Measurements from ENCODE around the gene SERPIND1. TPM values are rescaled to one million over a fixed set of nuclear protein-coding genes. Genes with fewer than 3 reads are reported as not detected.
"Not testable (repeated sequence)": the region's sequence is repeated elsewhere in the genome, so short reads cannot be mapped to it uniquely, and the experiment has no call there.

SERPIND1 gene
- total RNA-seq, 1 donor from 2014 or later: not detected

- Mint-ChIP-seq H3K27me3 (ENCODE audit: low read depth) (no peaks in the 10 kb centered on the region), H3K4me3 (no peak overlapping the region), H3K27ac (no peak overlapping the region), H3K36me3 (peaks cover 34% of the 10 kb centered on the region), H3K9me3 (no peaks in the 10 kb centered on the region), H3K4me1 (no peaks in the 10 kb centered on the region)
- no peak for DNase-seq (ENCODE audit: low spot score in 2 of 2, unreplicated experiment in 2 of 2)
- TF ChIP-seq CTCF (IDR thresholded peaks at IDR 0.05; ENCODE audit: unreplicated experiment): no peak
These were observed 42.6 kb downstream of the SERPIND1 start for GRCh38 chr22:20816559-20816958.

- Mint-ChIP-seq H3K36me3 (peaks cover 25% of the 10 kb centered on the region), H3K4me3 (no peak overlapping the region), H3K4me1 (no peaks in the 10 kb centered on the region), H3K9me3 (no peaks in the 10 kb centered on the region), H3K27ac (no peak overlapping the region), H3K27me3 (ENCODE audit: low read depth) (no peaks in the 10 kb centered on the region)
- TF ChIP-seq CTCF (IDR thresholded peaks at IDR 0.05; ENCODE audit: unreplicated experiment): no peak
- DNase-seq (ENCODE audit: low spot score in 2 of 2, unreplicated experiment in 2 of 2): no peak
These were observed 44.6 kb downstream of the SERPIND1 start for GRCh38 chr22:20818471-20818870.

GRCh38 chr22:20819471-20819870, 45.6 kb downstream of the SERPIND1 start:
- Mint-ChIP-seq H3K27ac (no peak overlapping the region), H3K27me3 (ENCODE audit: low read depth) (no peaks in the 10 kb centered on the region), H3K4me1 (no peaks in the 10 kb centered on the region)

GRCh38 chr22:20821717-20822239, 47.9 kb downstream of the SERPIND1 start:
- H3K36me3 Mint-ChIP-seq: peaks cover 25% of the 10 kb centered on the region
- not testable (repeated sequence) for H3K9me3 Mint-ChIP-seq; H3K4me1 Mint-ChIP-seq; DNase-seq (ENCODE audit: low spot score in 2 of 2, unreplicated experiment in 2 of 2); H3K27ac Mint-ChIP-seq; H3K4me3 Mint-ChIP-seq; H3K27me3 Mint-ChIP-seq (ENCODE audit: low read depth)

More at GRCh38 chr22:20819471-20819870, 45.6 kb downstream of the SERPIND1 start:
- Mint-ChIP-seq H3K4me3 (no peak overlapping the region), H3K36me3 (peaks cover 21% of the 10 kb centered on the region), H3K9me3 (no peaks in the 10 kb centered on the region)
- TF ChIP-seq CTCF (IDR thresholded peaks at IDR 0.05; ENCODE audit: unreplicated experiment): no peak
- DNase-seq (ENCODE audit: low spot score in 2 of 2, unreplicated experiment in 2 of 2): no peak

- no peak overlapping the region for H3K27ac Mint-ChIP-seq
- peaks cover 25% of the 10 kb centered on the region for H3K36me3 Mint-ChIP-seq
- no peaks in the 10 kb centered on the region for H3K27me3 Mint-ChIP-seq (ENCODE audit: low read depth)
- TF ChIP-seq CTCF (IDR thresholded peaks at IDR 0.05; ENCODE audit: unreplicated experiment): no peak
- DNase-seq (ENCODE audit: low spot score in 2 of 2, unreplicated experiment in 2 of 2): no peak
- H3K9me3 Mint-ChIP-seq: peaks cover 4% of the 10 kb centered on the region
- H3K4me1 Mint-ChIP-seq: no peaks in the 10 kb centered on the region
- no peak overlapping the region for H3K4me3 Mint-ChIP-seq
These were observed 48.3 kb downstream of the SERPIND1 start for GRCh38 chr22:20822240-20822639.

- Mint-ChIP-seq H3K4me1 (no peaks in the 10 kb centered on the region), H3K27ac (no peak overlapping the region), H3K27me3 (ENCODE audit: low read depth) (no peaks in the 10 kb centered on the region), H3K36me3 (peaks cover 31% of the 10 kb centered on the region), H3K4me3 (no peak overlapping the region), H3K9me3 (peaks cover 4% of the 10 kb centered on the region)
- DNase-seq (ENCODE audit: low spot score in 2 of 2, unreplicated experiment in 2 of 2): no peak
- no peak for TF ChIP-seq CTCF (IDR thresholded peaks at IDR 0.05; ENCODE audit: unreplicated experiment)
These were observed 49.4 kb downstream of the SERPIND1 start for GRCh38 chr22:20823264-20823663.

GRCh38 chr22:20825216-20825615, 51.3 kb downstream of the SERPIND1 start:
- H3K27me3 Mint-ChIP-seq (ENCODE audit: low read depth); H3K4me1 Mint-ChIP-seq; H3K27ac Mint-ChIP-seq; DNase-seq (ENCODE audit: low spot score in 2 of 2, unreplicated experiment in 2 of 2); H3K4me3 Mint-ChIP-seq: not testable (repeated sequence)
- Mint-ChIP-seq H3K9me3 (peaks cover 12% of the 10 kb centered on the region), H3K36me3 (peaks cover 43% of the 10 kb centered on the region)

Measured in mesothelial cell of epicardium (in vitro differentiated cells).